GM12864 (cell line): Measurements from ENCODE around the gene CDH19.

ENCODE experiments used
- DNase-seq: peaks from one replicate; pipeline ENCODE4 v3.0.0-alpha.2; 2011; ENCODE audit warnings: low read depth
- H3K4me3 ChIP-seq: 2 replicates; pipeline ENCODE4 v1.5.1; 2011; ENCODE audit warnings: mild to moderate bottlenecking, low read depth, low read length, control low read depth
- CTCF ChIP-seq: IDR thresholded peaks from 2 replicates; pipeline ENCODE4 v1.5.1; 2011; ENCODE audit warnings: low read depth, mild to moderate bottlenecking, moderate library complexity, low read length, control low read depth, inconsistent platforms; ENCODE audit errors: missing control alignments

The CDH19 gene

DNA sequence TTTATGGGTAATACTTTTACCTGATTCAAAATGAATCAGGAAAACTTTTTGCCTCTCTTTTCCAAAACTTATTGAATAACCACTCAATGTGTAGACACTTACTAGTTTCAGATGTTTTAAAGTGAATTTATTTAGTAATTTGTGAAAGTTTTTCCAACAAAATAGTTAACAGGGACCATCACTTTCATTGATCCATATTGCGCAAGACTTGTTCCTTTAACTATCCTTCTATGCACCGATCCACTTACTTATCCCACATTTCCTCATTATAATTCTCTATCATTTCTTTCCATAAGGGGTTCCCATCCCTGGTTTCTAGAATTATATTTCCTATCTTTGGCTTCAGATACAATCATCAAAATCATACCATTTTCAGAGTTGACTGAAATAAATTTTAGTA is 48.3 kb downstream of the CDH19 start:
- no peak for DNase-seq
- TF ChIP-seq CTCF = no peak
- no peak overlapping the region for H3K4me3 ChIP-seq

DNA sequence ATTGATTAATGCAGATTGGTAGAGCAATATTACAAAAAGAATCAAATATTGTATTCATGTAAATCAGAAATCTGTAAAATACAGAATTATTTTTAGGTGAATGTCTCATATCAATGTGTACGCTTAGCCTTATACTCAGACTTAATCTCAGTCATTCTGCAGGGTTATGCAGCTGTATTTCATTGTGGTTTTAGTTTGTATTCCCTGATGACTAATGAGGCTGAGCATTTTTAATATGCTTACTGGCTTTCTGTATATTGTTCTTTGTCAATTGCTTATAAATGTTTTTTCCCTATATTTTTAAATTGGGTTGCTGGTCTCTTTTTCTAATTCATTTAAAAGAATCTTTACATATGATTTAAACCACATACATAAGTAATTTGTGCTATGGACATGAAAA is 50.1 kb downstream of the CDH19 start:
- H3K4me3 ChIP-seq = no peak overlapping the region
- no peak for DNase-seq
- no peak for TF ChIP-seq CTCF

DNA sequence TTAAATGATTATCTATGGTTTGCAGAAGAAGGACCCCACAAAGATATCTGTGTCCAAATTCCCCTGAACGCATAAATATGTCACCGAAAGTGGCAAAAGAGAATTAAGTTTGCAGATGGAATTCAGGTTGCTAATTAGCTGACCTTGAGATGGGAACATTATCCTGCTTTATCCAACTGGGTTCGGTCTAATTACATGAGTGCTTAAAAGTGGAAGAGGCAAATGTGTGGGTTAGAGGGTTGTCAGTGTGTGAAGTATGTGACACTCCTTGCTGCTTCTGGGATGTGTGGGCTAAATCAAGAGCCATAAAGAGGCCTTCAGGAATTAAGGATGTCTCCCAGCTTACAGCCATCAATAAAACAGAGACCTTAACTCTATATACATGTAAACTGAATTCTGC is 53.5 kb downstream of the CDH19 start:
- no peak overlapping the region for H3K4me3 ChIP-seq
- no peak for DNase-seq
- no peak for TF ChIP-seq CTCF

DNA sequence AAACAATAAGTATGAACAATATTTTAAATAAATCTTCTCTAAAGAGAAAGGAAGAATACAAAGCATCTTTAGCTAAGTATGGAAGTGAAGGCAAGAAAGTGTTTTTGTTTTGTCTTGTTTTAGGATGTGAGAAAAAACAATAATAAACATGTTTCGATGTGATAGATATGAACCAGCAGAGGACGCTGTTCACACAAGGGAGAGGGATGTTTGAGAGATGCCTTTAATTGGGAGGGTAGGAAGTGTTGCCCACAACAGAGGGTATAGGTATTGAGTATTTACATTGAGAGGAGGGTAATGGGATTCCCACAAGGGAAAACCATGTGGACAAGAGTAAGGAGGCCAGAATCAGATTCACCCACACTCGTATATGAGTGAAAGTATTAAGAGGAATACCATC is 55.1 kb downstream of the CDH19 start:
- peak; percentile 41 for TF ChIP-seq CTCF
- DNase-seq = no peak

GRCh38 chr18:66534110-66534509 is 69.8 kb downstream of the CDH19 start:
- no peak for DNase-seq
- no peak overlapping the region for H3K4me3 ChIP-seq
- no peak for TF ChIP-seq CTCF

More for the DNA sequence above, 55.1 kb downstream of the CDH19 start:
- no peak overlapping the region for H3K4me3 ChIP-seq

GRCh38 chr18:66533693-66534092 is 70.2 kb downstream of the CDH19 start:
- no peak for DNase-seq
- no peak overlapping the region for H3K4me3 ChIP-seq
- no peak for TF ChIP-seq CTCF

DNA sequence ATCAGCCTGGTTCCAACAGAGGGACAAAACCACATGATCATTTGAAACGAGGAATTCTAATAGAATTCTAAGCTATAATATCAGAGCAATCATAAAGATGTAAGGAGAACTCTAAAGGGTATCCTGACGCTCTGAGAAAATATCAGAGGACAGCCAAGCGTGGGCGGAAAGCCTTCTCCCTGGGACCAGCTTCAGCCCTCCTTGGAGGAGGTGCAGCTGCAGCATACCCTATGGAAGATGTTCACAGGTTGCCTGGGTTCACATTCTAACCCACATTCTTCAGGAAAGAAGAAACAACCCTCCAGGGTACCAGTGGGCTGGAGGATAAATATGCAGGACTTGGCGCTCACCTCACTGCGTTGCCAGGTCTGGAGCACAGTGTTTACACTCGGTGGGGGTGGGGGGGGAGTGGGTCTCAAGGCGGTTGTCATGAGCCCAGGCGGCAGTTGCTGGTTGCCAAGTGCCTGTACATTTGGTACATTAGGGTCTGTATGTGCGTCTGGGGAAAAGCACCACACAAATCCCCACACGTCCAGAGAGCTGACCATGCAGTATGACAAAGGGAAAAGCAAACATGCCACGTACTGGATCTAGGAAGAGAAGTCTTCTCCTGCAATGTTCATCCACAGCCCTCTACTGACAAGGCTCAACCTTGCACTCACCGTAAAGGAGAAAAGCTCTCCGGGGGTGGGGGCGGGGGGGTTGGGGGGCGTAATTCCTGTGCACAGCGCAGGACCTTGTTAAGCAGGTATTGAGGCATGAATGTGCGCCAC is 80.5 kb downstream of the CDH19 start:
- H3K4me3 ChIP-seq = no peak overlapping the region
- TF ChIP-seq CTCF = no peak
- DNase-seq = no peak
